Activated T-cell treated with anti-CD3 and anti-CD28 coated beads, Interleukin-2, amount 50 U/mL, for 1 hour (primary cell): ENCODE data around the gene GGA2.
A peak's percentile ranks its signal among the peaks of the same experiment; 100 is the strongest.
"Not testable (repeated sequence)": the region's sequence is repeated elsewhere in the genome, so short reads cannot be mapped to it uniquely, and the experiment has no call there.

Experiments used
- DNase-seq: peaks from one replicate; pipeline ENCODE4 v3.0.0-alpha.2; 2020

GGA2 gene

GRCh38 chr16:23510164-23510914 lies at the start of gene GGA2:
TSS of gene GGA2 (minus strand) at chr16:23510494. CDS start at chr16:23510411, 83 bp downstream.
- peak; percentile 86 for DNase-seq

GRCh38 chr16:23557779-23558702 lies 47.7 kb upstream of the GGA2 start:
- DNase-seq = no peak

GRCh38 chr16:23556881-23557778 lies 46.8 kb upstream of the GGA2 start, which contains the start of the genes EARS2 and UBFD1:
TSS of gene EARS2 (minus strand) at chr16:23557350. CDS start at chr16:23557343, 7 bp downstream.
TSS of gene UBFD1 (plus strand) at chr16:23557727. CDS start at chr16:23557743, 16 bp downstream.
- peak; percentile 96 for DNase-seq

- no peak for DNase-seq
Observed at GRCh38 chr16:23554536-23554935, 44.2 kb upstream of the GGA2 start.

- no peak for DNase-seq
Observed at GRCh38 chr16:23552161-23552560, 41.9 kb upstream of the GGA2 start.

GRCh38 chr16:23549938-23550337 lies 39.6 kb upstream of the GGA2 start:
- DNase-seq = no peak

GRCh38 chr16:23544436-23544835 lies 34.1 kb upstream of the GGA2 start:
- no peak for DNase-seq

GRCh38 chr16:23540817-23541178 lies 30.5 kb upstream of the GGA2 start:
- DNase-seq = not testable (repeated sequence)

GRCh38 chr16:23539984-23540816 lies 29.9 kb upstream of the GGA2 start:
- DNase-seq = no peak

- no peak for DNase-seq
Observed at GRCh38 chr16:23538919-23539278, 28.6 kb upstream of the GGA2 start.

GRCh38 chr16:23537390-23537789 lies 27.1 kb upstream of the GGA2 start:
- DNase-seq = no peak

- DNase-seq = no peak
Observed at GRCh38 chr16:23535901-23536300, 25.6 kb upstream of the GGA2 start.

GRCh38 chr16:23534868-23535860 lies 24.9 kb upstream of the GGA2 start:
- no peak for DNase-seq

- no peak for DNase-seq
Observed at GRCh38 chr16:23532448-23532847, 22.2 kb upstream of the GGA2 start.

GRCh38 chr16:23530062-23530461 lies 19.8 kb upstream of the GGA2 start:
- no peak for DNase-seq

- no peak for DNase-seq
Observed at GRCh38 chr16:23528644-23529310, 18.5 kb upstream of the GGA2 start.

GRCh38 chr16:23527961-23528643 lies 17.8 kb upstream of the GGA2 start:
- no peak for DNase-seq

- DNase-seq = no peak
Observed at GRCh38 chr16:23524886-23525285, 14.6 kb upstream of the GGA2 start.

- DNase-seq = no peak
Observed at GRCh38 chr16:23523876-23524385, 13.6 kb upstream of the GGA2 start.
